CD4-positive, alpha-beta T cell treated with Interferon gamma for 1 hour (primary cell): Measurements from ENCODE around the gene TFEB.
A peak's percentile ranks its signal among the peaks of the same experiment; 100 is the strongest.
"Not testable (repeated sequence)": the region's sequence is repeated elsewhere in the genome, so short reads cannot be mapped to it uniquely, and the experiment has no call there.

Experiments used
- DNase-seq: peaks from one replicate; pipeline ENCODE4 v3.0.0-alpha.2; 2020

Gene TFEB

DNA sequence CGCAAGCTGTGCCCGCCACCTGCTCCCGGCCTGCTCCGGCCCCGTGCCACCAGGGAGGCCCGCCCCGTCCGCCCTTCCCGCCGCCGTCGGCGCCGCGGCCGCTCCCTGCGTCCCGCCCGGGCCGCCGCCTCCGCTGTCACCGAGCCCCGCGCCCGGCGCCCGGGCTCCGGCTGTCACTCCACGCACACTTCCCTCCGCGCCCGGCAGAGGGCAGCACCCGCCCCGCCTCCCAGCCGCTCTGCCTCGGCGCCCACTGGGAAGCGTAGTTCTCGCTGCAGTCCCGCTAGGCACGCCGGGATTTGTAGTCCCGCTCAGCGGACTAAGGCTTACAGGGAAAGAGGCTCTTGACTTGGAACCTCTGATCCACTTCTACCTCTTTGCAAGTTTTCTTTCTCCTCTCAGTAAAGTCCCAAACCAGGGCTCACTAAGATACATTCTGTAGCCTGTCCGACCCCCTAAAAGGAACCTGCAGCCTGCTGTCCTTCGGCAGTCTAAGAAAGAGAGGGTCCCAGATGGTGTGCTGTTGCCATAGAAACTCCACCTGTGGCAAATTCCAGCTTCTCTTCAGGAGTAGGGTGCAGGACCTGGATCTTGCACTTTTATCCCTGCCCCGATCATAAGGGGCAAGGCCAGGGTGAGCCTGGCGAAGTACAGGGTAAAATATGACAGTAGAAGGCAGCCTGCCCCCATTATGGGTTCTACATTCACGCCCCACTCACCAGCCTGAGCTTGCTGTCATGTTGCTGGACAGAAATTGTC lies at the start of gene TFEB:
TFEB (minus strand) TSS at position 182 of the 759 bp plus-strand sequence. CDS start 44,395 bp downstream, outside the sequence.
- DNase-seq: peak; percentile 90

- no peak for DNase-seq
These were observed 49.3 kb upstream of the TFEB start for GRCh38 chr6:41784581-41785171.

GRCh38 chr6:41783106-41783780 lies 47.8 kb upstream of the TFEB start:
- DNase-seq: no peak

DNA sequence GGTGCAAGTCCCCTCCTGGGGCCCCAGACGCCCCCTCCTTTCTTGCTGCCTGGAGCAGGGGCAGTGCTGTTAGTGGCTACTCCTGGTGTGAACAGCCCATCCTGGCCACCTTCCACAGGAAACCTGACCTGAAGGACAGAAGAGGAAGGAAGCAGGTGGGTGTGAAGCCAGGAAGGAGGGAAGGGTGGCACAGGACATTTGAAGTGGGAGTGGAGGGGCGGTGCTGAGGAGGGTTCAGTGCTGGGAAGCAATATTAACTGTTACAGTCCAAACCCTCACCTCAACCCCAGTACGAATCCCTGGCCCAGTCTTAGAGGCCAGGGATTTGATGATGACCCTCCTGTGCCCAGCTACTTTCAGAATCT lies 45.9 kb upstream of the TFEB start:
- no peak for DNase-seq

- DNase-seq: no peak
These were observed 45.4 kb upstream of the TFEB start, which contains the start of gene PRICKLE4 for GRCh38 chr6:41780551-41781365. PRICKLE4 (plus strand) TSS chr6:41780782; CDS start chr6:41783474, 2,692 bp downstream.

DNA sequence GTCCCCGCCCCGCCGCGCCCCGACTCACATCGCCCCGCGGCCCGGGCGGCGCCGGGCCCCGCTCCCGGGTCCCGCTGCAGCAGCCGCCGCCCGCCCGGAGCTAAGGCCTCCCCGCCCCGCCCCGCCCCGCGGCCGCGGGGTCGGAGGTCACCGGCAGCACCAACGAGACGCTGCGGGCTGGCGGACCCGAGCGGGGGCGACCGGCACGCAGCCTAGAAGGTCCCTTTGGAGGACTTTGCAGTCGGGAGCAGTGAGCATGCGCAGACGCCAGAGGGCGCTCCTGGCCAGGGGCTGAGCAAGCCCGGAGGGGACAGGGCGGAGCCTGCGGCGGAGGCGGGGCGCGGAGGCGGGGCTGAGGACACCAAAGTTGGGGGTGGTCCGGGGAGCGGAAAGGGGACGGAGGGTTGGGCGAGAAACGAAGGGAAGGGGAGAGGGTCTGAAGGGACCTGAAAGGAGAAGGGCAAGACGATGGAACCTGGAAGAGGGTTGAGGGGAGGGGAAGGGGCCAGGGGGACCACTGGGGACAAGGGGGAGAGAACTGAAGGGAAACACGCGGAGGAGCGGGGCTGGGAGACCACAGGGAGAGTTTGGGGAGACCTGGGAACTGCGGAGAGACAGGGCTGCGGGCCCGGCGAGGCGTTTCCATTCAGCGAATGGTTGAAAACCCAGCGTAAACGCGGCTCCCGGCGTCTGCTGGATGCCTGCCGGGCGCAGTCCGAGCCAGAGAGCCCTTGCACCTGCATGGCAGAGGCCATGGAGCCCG lies 44.6 kb upstream of the TFEB start, which contains the start of gene FRS3:
FRS3 (minus strand) TSS at position 113 of the 763 bp plus-strand sequence. CDS start 2,913 bp downstream, outside the sequence.
- DNase-seq: peak; percentile 96

GRCh38 chr6:41779336-41779735 lies 43.9 kb upstream of the TFEB start:
- no peak for DNase-seq

GRCh38 chr6:41778895-41779294 lies 43.5 kb upstream of the TFEB start:
- no peak for DNase-seq

DNA sequence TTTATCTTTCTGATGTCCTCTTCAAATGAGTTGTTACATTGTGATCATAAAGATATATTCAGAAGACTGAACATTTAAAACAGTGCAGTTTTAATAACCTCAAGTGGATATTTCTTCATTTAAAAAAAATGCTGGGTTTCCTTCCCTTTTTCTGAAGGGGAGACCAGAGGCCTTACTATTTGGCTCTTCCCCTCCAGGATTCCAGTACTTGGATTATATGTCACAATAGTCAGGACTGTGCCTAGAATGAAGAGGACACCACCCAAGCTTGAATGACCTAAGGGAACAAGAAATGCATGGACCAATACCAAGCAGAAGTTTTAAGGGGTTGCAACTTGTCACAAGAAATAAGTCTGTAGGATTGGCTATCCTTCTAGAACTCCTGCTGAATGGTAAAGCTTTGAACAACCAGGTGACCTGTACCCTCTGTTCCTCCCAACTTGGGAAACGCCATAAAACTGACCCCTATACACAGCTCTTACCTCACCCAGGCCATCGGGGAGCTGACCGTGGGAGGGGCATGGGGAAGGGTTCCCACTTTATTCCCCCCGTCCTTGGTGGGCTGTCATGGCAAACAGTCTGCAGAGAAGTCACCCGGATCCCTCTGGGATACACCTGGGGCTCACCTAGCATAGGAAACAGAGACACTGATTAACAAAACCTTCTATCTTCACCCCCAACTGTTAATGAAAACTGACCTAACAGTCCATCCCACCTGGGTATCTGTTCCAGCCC lies 42.3 kb upstream of the TFEB start:
- DNase-seq: no peak

DNA sequence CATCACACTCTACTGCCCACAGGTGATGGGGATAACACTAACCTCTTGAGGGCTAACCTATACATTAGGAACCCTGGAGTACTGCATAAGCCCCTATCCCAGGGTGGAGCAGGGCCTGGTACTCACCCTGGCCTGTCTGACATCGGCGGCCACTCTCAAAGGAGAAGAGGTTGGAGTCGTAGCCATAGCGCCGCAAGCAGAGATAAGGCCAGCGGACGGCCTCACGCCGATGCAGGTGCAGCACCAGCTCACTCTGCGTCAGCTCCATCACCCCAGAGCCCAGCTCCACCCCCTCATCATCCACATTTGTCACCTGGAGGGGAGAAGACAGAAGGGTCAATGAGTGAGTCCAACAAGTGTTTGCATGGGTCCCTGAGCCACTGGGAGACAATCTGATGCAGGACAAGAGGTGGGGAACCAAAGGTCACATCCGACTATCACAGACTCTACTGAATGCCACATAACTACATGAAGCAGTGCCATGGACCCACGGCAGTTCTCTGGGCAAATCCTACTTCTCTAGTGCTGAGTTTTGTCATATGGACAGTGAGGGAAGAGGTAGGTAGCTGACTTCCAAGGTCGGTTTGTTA lies 40.0 kb upstream of the TFEB start:
- DNase-seq: no peak

- no peak for DNase-seq
These were observed 39.4 kb upstream of the TFEB start for GRCh38 chr6:41774841-41775240.

- DNase-seq: no peak
These were observed 35.9 kb upstream of the TFEB start for GRCh38 chr6:41771058-41771983.

GRCh38 chr6:41770381-41771057 lies 35.1 kb upstream of the TFEB start:
- no peak for DNase-seq

DNA sequence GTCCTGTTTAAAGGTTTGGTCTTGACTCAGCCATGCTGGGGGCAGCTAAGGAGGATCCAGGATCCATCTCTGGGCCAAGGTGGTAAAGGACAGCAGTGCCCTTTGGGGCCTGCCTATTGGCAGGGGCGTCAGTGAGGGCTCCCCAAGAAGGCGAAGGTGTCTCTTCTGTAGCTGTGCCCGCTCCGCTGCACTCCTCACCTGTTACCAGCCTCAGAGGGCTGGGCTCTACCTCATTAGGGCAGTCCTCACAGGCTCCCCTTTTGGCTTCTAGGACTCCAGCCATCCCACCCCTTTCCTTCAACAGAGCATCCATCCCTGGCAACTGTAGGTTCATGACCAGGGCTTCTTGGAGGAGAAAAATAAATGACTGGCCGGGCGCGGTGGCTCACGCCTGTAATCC lies 34.0 kb upstream of the TFEB start:
- DNase-seq: no peak

DNA sequence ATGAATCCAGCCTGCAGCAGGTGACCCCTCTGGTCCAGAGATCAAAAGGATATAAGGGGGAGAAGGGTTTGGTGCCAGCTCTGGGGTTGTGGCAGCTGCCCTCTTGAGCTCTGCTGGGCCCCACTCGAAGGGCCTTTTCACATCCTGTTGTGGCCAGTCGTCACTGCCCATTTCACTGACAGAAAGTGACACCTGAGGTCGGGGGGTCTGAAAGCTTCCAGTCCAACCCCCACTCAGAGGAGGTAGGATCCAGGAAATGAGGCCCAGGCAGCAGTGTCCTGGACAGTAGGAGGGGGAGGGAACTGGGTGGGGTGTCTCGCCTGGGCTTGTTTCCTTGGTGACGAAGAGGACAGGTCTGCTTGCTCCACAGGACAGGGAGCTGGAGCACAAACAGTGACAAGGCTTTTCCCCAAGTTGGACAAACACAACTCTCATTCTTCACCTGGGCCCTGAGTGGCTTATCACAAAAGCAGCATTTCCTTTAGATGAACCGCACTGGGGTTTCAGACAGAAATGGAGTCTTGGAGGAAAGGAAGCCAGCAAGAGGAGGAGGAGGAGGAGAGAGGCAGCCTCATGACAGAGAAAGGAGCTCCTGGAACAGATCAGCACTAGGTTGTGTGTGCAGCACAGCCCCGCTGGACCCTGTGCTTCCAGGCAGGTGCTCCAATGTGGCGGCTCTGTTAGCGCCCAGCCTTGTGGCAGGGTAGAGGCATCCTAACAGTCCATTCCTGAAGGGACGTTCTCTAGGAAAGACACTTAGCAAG lies 33.3 kb upstream of the TFEB start:
- no peak for DNase-seq

DNA sequence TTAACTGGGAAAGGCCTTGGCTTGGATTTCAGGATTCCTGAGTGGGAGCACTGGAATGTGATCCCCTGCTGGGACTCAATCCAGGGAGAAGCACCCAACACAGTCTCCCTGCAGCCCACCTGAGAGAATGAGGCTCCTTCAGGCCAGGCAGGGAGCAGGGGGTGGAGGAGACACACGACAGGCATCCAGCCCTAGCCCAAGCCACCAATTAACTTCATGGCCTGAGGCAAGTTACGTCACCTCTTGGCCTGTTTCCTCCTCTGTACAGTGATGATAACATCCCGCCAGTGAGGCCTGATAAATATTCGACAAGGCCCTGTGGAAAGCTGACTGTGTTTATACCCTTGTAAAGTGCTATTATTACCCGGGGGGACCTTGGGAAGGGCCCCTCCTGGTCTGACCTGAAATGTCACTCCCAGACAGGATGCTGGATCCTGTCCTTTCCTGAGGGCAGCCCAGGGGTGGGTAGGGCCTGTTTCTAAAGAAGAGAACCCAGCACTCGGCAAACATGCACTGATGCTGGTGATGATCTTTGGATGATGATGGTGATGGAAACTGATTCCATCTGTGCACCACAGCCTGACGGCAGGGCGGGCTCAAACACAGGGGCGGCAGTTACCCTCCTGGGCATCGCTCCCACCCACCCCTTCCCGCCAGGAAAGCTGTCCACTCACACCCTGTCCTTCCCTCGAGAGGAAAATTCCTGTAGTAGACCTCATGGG lies 31.9 kb upstream of the TFEB start:
- no peak for DNase-seq

GRCh38 chr6:41766043-41766664 lies 30.7 kb upstream of the TFEB start:
- DNase-seq: not testable (repeated sequence)
